ENCODE results near the gene SRBD1.

DNA sequence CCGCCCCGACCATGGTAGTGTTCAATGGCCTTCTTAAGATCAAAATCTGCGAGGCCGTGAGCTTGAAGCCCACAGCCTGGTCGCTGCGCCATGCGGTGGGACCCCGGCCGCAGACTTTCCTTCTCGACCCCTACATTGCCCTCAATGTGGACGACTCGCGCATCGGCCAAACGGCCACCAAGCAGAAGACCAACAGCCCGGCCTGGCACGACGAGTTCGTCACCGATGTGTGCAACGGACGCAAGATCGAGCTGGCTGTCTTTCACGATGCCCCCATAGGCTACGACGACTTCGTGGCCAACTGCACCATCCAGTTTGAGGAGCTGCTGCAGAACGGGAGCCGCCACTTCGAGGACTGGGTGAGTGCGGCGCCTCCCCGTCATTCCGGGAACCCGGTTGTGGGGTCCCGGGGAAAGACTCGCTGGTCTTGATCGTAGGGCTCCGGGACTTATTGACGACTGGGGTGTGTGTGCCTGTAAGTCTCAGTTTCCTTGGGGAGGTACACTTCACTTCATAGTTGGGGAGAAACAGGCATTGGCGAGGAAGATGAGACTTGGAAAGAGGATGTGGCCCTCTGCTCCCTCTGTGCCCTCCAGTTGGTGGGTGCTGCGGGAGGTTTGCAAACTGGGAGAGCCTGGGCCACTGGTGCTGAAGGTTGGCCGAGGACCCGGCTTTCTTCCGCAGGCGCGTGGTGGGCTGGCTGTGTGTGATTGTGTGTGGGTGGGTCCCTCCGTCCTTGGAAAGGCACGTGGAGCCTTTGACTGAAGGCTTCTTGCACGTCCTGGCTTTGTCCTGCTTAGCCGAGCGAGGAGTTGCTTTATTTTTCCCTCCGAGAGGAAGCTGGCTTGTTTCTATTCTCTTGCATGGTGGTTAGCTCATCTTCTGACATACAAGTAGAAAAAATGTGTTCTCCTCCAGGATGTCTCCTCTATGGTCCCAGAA, 41.3 kb upstream of the SRBD1 start:
- TF ChIP-seq POLR2AphosphoS5 (IDR thresholded peaks at IDR 0.05; ENCODE audit: low read depth, low read length) (no peak), POLR2A (IDR thresholded peaks at IDR 0.05; ENCODE audit: low read depth, low read length) (no peak), SPI1 (IDR thresholded peaks at IDR 0.05; ENCODE audit: low read depth, low read length) (peak; percentile 33; the same call in 1 of the 2 replicates), TAF1 (IDR thresholded peaks at IDR 0.05; ENCODE audit: low read depth, low read length) (no peak), POU2F2 (IDR thresholded peaks at IDR 0.05; ENCODE audit: low read depth, low read length) (no peak), PAX5 (IDR thresholded peaks at IDR 0.05; ENCODE audit: insufficient read depth, low read length, severe bottlenecking) (no peak)
